GM19240 (cell line): ENCODE measurements around the gene CCNDBP1.
"Not testable (repeated sequence)": the region's sequence is repeated elsewhere in the genome, so short reads cannot be mapped to it uniquely, and the experiment has no call there.

Source experiments
- DNase-seq: peaks from one replicate; pipeline ENCODE4 v3.0.0; 2011; ENCODE audit warnings: low spot score; ENCODE audit not compliant: insufficient read length

Gene CCNDBP1

DNA sequence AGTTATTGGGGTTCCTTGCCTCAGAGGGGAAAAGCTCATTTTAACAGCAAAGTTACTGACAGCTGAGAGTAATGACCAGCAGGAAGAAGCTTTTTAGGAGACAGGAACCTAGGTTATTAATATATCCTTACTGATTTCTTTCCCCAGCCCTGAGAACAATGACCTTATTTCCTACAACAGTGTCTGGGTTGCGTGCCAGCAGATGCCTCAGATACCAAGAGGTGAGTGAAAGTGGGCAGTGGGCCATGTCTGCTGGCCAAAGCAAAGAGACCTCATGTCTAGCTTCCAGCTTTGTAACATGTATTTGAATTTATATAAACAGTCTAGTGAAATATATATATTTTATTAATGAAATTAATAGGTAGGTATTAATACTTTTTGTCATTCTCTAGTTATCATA, 5.0 kb downstream of the CCNDBP1 start:
- DNase-seq, result no peak

DNA sequence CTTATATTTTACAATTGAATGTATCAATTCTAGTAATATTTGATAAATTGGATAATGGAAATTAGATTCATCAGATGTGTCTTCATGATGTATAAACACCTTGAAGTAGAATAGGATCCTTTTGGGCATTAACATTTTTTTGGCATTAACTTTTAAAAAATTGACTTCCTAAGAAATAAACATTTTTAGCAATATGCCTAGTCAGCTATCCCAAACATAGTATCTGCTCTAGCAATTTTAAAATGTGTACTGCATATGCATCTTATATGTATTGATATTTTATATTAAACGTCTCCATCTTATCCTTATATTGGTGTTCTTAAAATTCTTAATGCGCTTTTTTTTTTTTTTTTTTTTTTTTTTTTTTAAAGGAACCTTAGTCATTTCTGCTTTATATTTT, 8.5 kb downstream of the CCNDBP1 start:
- no peak for DNase-seq

DNA sequence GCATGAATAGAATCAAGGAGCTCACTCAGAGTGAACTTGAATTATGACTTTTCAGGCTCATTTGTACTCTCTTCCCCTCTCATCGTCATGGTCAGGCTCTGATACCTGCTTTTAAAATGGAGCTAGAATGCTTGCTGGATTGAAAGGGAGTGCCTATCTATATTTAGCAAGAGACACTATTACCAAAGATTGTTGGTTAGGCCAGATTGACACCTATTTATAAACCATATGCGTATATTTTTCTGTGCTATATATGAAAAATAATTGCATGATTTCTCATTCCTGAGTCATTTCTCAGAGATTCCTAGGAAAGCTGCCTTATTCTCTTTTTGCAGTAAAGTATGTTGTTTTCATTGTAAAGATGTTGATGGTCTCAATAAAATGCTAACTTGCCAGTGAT, 9.6 kb downstream of the CCNDBP1 start:
- DNase-seq, result no peak

DNA sequence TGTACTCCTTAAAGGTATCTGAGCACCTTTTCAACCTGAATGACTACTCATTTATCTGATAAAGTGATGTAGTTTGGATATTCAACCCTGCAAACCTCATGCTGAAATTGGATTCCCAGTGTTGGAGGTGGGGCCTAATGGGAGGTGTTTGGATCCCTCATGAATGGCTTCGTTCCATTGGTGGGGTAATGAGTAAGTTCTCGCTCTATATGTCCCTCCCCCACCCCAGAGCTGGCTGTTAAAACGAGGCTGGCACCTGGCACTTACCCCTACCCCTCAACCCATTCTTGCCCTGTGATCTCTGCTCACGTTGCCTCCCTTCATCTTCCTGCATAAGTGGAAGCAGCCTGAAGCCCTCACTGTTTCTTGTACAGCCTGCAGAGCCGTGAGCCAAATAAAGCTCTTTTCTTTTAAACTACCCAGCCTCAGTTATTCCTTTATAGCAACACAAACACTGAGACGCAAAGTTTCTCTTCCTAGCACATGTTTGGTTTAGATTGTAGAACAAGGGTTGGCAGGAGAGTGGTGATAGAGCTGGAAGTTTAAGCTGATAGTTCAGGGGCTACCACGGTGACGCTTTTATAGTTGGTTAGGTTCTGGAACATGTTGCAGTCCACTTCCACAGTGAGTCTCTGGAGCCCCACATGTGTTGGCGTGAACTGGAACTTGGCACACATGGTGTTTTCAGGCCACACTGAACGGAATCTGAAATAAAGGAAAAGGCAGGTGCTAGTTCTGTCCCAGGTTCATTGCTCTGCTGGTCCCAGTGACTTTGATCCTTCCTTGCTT, 11.8 kb downstream of the CCNDBP1 start:
- DNase-seq, result no peak

DNA sequence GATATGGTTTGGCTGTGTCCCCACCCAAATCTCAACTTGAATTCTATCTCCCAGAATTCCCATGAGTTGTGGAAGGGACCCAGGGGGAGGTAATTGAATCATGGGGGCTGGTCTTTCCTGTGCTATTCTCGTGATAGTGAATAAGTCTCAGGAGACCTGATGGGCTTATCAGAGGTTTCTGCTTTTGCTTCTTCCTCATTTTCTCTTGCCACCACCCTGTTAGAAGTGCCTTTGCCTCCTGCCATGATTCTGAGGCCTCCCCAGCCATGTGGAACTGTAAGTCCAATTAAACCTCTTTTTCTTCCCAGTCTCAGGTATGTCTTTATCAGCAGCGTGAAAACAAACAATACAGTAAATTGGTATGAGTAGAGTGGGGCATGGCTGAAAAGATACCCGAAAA, 12.6 kb downstream of the CCNDBP1 start:
- not testable (repeated sequence) for DNase-seq

DNA sequence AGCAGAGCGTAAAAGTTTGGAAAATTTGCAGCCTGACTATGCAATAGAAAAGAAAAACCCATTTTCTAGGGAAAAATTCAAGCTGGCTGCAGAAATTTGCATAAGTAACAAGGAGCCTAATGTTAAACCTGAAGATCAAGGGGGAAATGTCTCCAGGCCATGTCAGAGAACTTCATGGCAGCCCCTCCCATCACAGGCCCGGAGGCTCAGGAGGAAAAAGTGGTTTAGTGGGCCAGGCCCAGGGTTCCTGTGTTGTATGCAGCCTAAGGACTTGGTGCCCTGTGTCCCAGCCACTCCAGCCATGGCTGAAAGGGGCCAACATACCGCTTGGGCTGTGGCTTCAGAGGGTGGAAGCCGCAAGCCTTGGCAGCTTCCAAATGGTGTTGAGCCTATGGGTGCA, 13.4 kb downstream of the CCNDBP1 start:
- DNase-seq, result not testable (repeated sequence)

DNA sequence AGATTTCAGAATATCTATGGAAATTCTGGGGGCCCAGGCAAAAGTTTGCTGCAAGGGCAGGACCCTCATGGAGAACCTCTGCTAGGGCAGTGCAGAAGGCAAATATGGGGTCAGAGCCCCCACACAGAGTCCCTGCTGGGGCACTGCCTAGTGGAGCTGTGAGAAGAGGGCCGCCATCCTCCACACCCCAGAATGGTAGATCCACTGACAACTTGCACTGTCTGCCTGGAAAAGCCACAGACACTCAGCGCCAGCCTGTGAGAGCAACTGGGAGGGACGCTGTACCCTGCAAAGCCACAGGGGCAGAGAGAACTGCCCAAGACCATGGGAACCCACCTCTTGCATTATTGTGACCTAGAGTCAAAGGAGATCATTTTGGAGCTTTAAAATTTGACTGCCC, 13.8 kb downstream of the CCNDBP1 start:
- DNase-seq, result no peak

DNA sequence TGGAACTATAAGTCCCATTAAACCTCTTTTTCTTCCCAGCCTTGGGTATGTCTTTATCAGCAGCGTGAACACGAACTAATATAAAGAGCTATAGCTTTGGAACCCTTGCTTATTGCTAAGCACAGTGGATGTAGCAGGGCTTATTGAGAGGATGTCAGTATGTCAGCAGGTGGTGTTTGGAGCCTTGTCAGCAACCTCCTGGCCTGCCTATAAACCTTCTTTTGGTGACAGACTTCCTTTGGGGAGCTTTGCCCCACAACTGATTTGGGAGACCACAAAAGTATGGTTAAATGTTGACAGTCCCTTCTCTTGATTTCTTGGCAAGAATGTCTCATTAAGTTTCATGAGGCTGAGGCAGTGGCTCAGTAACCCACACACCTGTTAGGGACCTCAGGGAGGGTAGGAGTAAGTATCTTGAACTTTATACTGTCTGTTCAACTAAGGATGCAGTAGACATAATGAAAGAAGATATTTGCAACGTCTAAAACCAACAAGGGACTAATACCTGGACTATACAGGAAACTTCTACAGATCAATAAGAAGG, 14.8 kb downstream of the CCNDBP1 start:
- DNase-seq, result no peak

DNA sequence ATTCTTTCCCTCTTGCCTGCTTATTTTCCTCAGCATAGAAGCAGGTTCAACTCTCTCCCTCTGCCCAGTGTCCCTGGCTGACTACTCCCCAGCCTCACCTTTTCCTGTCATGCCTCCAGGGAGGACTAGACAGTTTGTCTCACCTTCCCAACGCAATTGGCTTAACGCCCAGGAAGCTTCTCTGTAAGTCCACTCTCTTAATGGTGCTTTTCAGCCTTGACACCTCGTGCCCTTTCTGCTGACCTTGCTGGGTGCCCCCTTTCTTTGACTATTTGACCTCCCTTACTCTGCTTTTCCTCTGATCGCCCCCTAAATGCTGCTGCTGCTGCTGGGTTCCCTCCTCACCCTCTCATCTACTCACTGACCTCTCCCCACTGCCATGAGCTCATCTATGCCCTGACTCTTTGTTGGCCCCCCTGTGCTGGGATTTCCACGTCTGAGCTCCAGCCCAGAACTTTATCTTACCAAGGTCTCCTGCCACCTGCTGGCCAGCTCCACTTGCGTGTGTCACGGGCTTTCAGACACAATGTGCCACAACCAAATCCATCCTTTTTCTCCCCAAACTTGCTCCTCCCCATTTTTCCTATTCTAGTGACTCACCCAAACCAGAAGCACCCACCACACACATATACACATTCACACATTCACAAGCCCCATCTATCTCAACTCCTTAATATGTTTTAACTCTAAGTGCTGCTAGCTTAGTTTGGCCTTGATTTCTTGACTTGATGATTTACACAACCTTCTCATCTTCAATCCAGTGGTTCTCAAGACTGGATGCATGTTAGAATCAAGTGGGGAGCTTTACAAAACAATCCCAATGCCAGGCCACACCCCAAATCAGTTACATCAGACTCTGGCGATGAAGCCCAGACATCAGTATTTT, 19.1 kb downstream of the CCNDBP1 start:
- peak; percentile 53 for DNase-seq

DNA sequence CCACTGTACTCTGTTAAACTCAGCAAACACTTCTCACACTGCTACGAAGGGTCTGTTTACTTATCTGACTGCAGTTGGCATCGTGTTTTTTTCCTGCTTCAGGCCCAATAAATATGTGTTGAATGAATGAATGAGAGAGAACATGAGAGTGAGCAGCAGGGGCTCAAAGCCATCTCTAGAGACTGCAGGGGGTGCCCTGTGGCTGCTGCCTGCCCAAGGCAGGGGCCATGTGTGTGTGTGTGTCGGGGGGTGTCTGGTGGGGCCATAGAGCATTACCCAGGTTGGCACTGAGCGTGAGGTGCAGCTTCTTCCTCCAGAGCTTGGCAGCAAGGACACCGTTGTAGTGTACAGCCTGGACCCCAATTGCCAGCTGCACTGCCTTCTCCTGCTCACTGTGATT, 20.9 kb downstream of the CCNDBP1 start:
- DNase-seq, result no peak

DNA sequence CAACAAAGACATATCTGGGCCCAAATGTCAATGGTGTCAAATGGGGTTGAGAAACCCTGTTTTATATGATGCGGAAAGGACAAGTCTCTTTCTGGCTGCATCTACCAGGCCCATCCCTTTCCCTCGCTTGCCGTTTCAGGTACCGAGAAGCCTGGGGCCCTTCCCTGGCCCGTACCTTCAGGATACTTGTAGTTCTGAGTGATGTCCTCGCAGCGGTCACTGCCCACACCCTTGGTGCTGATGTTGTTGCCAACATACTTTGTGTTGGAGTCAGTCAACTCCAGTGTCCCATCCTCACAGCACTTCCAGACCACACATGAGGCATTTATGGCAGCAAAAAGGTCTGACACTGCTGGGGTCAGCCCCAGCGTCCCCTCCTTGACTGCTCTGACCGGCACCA, 21.8 kb downstream of the CCNDBP1 start:
- no peak for DNase-seq

DNA sequence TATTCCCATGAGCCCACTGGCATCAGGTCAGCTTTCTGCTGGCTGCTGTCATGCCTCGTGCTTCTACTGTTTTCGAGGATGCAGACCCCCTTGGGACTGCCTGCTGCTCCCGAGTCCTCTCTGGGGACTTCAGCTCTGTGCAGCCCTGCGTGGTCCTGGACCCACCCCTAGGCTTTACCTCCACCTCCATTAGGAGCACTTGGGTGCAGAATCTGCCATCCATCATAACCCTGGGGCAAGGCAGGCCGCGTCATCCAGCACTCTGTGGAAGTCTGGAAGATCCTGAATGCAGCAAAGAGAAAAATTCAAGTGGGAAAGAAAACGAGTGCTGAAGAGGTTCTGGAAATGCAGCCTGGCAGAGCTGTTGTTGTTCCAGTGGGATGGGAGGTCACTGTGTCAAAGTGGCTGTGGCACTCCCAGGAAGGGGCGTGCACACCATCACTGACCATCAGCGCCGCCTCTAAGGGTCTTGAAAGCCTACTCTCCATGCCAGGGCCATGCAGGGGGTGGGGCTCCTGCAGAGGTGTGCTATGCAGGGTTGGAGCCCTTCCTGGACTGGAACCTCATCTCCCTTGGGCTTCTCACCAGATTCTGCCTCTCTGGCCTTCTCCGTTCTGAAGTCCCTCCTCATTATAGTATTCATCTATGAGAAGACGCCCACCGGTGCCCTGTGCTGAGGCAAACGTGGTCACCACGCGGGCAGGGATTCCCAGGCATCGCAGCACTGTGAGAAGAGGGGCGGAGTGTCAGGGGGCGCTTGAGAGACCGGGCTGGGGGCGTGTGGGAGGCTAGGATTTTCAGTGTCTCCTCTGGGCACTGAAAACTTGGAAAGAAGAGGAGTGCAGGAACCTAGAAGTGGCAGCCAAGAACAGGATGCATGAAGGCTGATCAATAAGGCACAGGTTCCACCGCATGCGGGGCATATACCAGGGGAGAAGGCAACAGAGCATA, 23.1 kb downstream of the CCNDBP1 start:
- no peak for DNase-seq

DNA sequence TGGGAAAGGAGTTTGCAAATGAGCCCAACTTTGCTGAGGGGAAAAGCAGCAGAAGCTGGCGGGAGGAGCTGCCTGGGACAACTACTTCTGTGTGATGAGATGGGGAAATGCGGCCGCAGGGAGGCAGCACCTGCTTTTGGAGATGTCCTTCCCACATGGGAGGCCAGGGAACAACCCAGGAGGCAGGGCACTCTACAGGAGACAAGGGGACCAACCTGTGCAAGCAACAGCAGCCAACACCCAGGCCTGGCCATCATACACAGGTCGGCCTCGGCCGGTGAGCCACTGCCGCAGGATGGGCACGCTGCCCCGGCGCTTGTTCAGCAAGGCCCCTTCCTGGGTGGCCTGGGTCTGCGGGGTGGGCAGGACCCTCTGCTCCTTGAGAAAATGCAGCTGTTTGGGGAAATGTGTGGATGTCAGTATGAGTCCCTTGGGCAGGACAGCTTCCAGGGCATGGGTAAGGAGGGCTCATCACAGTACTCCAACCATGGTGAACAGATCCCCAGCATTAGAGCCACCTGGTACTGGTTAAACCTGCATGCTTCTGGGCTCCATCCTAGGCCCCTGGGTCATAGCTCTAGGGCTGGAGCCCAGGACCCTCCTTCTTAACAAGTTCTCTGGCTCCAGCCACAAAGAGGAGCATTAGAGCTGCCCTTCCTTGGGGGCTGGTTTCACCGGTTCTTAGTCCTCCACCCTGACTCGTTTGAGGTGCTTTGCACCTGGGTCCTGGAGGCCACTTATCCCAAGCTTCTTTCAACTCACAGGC, 24.0 kb downstream of the CCNDBP1 start:
- DNase-seq, result no peak

DNA sequence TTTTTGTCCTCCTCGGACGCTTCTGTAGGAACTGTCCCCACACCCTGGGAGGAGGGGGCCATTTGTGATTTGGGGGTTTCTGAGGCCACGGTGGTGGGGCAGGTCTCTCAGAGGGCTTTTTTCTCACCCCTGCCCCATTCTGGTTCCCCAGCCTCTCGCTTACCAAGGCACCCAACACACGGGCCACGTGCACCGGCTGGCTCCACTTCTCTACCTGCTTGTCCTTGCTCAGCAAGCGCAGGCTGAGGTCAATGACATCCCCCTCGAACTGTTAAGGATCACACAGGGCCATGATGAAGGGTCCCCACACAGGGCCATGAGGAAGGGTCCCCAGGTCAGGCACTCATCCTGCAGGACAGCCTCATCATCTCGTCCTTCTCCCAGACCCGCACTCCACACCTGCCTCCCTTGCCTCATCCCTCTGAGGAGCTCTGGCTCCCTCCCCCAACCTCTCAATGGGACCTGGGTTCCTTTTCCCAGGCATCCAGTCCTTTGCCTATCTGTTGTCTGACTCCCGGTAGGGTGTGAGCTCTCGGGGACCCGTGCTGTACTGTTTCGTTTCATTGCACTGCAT, 25.1 kb downstream of the CCNDBP1 start:
- no peak for DNase-seq

DNA sequence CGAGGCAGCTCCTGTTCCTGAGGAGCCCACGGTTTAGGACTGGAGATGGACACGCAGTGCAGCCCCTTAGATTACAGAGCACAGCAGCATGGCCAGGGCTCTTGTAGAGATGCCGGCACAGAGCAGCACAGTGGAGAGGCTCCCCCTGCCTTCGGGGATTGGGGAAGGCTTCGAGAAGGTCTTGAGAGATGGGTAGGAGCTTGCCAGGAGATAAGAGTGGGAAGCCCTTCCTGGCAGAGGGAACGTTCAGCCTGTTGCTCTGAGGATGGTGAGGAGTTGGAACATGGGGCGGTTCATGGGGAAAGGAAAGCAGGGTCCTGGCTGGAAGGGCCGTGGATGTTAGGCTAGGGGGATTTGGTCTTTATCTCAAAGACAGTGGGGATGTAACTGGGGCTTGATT, 25.6 kb downstream of the CCNDBP1 start:
- no peak for DNase-seq

DNA sequence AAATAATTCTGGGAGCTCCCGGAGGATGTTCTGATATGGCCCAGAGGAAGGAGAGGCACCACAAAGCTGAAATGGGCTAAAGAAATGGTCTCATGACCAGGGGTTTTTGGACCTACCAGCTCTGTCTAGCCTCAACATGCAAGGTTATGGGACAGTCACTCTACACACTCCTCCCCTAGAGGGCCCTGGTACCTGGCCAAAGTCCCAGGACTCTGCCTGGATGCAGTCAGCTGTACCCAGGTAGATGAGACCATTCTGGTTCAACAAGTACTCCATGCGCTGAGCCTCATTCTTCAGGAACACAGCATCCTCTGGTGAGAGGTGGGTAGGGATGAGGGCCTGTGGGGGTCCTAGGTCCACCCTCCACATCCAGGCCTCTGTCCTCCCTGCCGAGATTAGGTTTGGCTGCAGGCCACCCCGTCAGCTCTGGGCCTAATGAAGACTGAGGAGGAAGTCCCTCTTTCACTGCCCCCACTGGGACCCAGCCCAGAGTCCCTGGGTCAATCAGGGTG, 26.1 kb downstream of the CCNDBP1 start:
- DNase-seq, result no peak

DNA sequence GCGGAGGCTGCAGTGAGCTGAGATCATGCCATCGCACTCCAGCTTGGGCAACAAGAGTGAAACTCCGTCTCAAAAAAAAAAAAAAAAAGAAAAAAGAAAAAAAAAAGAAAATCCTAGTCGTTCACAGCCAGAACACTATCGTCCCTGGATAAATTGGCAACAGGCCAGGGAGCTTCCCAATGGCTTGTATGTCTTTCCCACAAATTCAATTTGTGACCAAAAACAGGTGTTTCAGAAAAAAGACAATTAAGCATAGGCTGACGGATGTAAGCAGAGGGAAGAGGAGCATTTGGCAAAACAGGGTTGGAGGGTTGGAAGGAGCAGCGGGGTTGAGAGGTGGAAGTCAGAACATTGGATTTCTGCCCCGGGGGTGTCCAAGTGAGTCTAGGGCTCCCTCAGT, 27.1 kb downstream of the CCNDBP1 start:
- no peak for DNase-seq

DNA sequence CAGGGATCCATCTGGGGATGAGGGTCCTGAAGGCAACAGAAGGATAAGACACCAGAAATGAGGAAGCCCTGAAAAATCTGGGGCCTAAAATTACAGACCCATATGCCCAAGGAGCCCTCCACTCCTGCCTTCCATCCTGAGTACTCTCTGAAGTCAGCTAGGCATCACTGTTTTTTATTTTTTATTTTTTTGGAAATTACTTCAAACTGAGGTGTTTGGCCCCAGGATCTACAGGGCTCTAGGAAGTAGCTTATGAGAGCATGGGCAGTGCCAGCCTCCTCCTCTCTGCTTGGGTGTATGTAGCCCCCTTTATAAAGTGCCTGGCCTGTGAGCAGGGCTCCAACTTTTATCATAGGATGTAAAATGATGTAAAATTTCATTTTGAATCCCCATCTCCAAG, 27.7 kb downstream of the CCNDBP1 start:
- no peak for DNase-seq

DNA sequence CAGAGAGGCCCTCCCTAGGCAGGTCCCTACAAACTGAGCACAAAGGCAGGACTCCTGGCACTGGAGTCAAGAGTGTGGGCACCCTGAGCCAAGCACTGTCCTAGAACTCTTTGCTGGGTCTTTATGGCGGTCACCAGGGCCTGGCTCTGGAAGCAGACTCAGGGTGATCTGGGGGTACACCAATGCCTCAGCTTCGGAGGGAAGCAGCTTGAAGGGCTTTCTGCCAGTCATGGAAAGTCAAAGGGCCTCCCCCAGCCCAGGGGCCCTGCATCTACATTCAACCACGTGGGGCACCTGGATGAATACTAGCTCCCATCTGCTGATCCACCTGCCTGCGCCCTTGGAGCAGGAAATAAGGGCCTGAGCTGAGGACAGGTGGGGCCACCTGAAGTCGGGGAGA, 28.3 kb downstream of the CCNDBP1 start:
- DNase-seq, result no peak

DNA sequence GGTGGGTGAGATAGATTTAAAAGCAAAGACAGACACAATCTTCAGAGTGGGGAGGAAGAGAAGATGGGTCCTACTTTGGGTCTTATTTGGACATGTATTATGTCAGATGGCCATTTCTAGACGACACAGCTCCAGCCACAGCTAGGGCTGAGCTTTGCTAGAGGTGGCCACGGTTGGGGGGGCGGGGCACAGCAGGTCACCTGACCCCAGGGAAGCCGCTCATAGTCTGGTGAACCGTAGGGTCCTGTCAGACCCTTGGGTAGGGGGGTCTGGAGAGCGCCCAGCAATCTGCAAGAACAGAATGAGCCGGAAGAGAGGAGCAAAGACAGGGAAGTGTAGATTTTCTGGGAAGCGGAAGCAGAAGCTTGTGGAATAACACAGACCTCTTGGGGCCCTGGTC, 29.0 kb downstream of the CCNDBP1 start:
- no peak for DNase-seq
